ENCODE measurements around the gene ANO2.

ANO2 gene

DNA sequence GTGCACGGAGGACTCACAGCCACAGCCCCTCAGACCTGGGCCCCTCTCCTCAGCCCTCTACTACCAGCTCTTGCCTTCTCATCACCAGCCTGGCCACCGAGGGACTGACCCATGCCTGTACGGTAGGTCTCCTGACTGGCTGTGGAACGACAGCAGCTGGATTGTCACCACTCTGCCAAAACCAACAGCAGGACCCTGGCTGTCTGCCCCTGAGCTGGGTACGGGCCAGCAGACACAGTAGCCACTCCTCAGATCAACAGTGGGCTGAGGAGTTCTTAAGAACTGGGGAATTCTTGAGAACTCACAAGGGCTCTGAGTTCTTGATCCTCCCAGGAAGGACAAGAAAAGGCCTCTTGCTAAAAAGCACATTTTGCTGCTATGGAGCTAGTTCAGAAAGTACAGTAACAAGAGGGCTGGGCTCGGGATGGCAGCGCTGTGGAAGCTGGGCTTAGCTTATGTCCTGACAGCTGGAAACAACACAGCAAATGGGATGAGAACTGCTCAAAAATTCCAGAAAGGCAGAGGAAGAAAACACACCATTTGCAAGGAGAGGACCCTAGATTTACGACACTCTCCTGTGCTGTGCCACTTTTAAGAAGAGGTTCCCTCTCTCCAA is 176.4 kb downstream of the ANO2 start:
- DNase-seq = no peak

DNA sequence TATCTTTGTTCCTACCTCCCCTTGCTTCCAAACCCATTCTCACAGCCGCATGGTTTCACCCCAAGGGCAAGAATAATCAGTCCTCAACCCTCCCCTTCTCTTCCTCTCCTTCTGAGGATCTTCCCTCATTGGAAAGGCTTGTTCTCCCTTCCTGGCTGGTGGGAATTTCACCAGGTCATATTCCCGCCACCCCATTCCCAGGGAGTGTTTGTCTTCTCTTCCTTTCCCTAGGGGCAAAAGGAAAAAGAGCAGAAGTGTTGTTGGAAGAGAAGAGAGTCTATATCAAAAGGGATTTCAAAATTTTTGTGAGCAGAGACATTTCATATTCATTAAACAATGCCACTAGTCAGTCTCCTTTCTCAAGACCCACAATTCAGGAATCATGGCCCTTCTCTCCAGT is 176.9 kb downstream of the ANO2 start:
- no peak for DNase-seq

- DNase-seq = no peak
Observed at GRCh38 chr12:5758347-5758746, 186.7 kb downstream of the ANO2 start.

DNA sequence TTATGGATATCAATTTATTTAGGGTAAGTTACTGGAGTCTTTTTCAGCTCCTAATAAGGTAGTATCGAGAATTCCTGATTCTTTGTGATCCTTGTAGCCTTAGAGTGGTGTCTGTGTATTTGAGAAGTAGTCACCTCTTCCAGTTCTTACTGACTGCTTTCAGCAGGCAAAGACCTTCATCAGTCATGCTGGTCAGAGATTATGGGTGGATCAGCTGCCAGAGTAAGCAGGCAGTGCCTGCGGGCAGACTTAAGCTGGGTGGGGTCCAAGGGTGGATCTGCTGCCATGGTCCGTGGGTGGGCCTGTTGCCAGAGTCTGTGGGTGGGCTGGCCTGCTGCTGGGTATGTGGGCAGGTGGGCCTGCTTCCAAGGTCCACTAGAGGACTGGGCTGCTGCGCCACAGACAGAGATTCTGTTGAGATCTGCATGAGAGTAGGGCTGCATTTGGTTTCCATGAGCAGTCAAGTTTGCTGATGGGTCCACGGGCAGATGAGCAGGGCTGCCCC is 188.7 kb downstream of the ANO2 start:
- no peak for DNase-seq

DNA sequence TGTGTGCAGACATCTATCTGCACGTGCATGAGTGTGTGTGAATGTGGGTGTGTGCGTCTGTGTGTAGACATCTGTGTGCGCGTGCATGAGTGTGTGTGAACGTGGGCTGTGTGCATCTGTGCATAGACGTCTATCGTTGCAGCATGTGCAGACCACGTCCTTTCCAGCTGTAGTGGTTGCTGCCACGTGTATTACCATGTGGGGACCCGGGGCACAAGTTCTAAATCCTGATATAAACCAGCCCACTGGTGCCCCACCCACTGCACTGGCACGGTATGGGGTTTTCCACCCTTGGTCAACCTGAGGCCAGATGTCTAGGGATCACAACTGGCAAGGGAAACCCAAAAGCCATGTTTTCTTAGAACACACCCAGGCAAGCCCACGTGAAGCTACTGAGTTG is 197.0 kb downstream of the ANO2 start:
- DNase-seq = no peak

DNA sequence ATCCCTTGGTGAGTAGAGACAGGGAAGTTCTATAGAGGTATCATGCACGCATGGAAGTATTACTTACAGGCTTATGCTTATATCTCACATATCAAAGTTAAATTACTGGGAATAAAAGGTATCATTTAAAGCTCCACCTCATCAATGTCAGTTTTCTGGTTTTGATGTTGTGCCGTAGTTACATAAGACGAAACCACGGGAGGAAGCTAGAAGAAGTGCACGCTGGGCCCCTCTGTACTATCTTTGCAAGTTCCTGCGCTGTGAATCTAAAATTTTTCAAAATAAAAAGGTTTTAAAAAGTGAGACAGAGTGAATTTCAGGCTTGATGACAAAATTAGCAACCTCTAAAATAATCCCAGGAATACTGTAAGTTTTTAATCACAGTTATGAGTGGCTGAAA is 198.1 kb downstream of the ANO2 start:
- no peak for DNase-seq

DNA sequence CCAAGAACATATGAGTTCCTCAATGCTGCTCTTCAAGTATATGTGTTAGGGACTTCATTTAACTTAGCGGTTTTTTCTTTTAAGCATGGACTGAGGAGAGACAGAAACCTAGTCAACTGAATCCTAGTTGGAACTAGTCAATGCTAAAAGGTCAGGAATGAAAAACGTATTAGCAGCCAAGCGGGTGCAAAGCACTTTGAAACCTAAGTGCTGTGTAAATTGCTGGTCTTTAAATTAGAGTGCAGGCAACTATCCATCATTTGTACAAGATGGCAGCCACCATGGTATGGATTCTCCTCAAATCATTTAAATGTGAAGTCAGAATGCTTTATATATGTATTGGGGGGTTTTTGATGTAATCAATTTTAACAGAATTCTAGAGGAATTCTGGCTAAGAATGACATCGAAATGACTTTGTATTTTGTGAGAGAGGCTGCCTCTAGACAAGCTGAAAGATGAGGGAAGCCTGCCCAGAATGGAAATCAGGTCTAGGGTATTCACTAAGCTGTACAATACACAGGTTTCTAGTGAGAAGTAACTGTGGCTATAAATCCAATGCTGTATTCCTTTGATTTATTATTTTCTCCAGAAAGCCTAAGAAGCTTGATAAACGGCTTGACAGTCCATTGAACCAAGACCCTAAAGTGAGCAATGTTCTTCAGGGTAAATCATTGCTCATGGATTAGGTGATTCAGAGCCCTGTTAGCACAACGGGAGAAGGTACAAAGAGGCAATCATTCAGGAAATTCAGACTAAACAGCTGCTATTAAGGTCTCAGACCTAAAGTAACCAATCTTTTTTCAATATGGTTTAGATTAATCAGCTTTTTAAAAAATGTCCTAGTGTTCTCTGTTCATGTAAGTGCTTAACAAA is 198.8 kb downstream of the ANO2 start:
- DNase-seq = no peak

GRCh38 chr12:5745251-5745888 is 199.7 kb downstream of the ANO2 start:
- peak; percentile 67 for DNase-seq

- no peak for DNase-seq
Observed at GRCh38 chr12:5742258-5742657, 202.8 kb downstream of the ANO2 start.

DNA sequence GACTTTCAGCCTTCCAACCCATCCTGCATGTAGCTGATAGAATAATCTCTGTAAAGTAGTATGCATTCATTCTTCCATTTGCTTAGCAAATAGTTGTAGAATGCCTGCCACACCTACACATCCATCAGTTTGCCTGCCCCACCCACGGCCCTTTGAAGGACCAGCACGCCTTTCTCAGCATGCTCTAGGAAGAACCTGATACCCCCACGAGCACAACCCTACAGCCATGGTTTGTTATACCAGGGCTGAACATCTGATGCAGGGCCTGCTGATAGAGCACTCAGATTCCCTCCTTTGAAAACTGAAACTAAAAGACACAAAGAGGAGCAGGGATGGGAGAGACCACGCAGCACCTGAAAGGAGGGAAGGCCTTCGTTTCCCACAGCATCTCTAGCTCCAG is 205.1 kb downstream of the ANO2 start:
- no peak for DNase-seq

GRCh38 chr12:5737778-5738177 is 207.3 kb downstream of the ANO2 start:
- no peak for DNase-seq

GRCh38 chr12:5736527-5736926 is 208.5 kb downstream of the ANO2 start:
- no peak for DNase-seq

GRCh38 chr12:5736016-5736415 is 209.0 kb downstream of the ANO2 start:
- DNase-seq = no peak

DNA sequence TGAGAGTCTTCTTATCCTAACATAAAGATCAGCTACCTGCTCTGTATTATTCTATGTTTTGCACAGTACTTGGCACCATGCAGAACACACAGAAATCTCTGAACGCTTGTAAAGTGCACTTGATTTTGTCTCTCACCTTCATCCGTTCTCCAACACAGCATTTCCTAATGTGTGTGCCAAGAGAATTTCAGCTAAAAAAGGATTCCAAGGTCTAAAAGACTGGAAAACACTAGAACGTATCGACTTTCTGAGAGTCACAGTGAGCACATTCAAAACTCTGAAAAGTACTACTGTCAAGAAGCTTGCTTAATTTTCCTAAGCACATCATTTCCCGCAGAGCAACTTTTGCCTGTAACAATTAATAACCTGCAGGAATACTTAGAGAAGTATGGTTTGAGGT is 211.1 kb downstream of the ANO2 start:
- no peak for DNase-seq

GRCh38 chr12:5733136-5733755 is 211.8 kb downstream of the ANO2 start:
- no peak for DNase-seq

DNA sequence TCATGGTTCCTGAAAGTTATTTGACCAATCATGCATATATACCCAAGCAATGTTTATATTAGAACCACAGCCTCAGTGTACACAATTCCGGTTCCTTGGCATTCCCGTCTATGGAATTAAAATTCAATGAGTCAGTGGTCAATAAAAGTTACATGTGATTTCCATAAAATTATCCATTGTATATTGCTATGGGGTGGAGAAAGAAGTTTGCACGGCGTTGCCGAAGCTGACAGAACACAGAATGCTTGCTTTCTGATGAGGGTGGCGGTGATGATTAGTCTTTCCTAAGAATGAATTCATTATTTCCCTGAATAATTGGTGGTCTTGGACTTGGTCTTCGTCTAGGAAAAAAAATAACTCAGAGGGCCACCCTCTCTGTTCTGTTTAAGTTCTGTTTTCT is 214.1 kb downstream of the ANO2 start:
- no peak for DNase-seq

DNA sequence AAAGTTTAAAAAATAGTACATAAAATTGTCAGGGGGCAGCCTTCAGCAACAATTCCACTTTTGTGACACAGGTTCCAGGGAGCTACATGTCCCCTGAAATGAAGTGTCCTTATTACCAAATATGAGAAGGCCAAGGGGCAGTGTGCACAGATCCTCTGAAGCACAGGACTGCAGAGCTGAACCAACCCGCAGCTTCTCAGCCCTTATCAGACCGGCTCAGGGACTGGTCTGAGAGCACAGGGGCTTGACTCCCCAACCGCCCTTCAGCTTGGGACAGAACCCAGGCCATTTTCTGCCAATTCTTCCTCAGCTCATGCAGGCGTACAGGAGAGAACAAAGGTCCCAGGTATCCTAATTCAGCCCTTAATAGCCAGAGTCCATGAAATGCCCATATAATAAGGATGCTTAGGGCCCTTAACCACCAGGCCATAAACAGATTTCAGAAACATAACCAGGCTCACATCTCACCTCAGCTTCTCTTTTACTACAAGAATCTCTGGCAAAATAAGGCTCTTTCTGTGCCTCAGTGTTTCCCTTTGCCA is 221.3 kb downstream of the ANO2 start:
- no peak for DNase-seq

DNA sequence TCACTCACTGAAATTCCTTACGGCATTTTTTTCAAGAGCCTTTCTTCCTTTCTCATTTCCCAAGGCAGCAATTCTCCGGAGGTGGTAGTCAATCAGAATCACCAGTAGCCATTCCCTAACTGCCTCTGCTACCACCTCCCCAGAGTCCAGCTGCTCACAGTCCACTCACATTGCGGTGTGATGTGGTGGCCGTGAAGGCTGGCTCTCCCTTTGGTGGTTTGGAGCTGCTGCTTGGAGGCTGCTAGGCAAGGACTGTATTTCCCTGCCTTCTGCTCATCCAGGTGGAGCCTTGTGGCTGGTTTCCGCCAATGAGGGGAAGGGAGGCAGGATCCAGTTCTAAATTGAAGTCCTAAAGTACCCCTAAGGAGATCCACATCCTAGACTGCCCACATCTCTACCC is 222.0 kb downstream of the ANO2 start:
- no peak for DNase-seq

DNA sequence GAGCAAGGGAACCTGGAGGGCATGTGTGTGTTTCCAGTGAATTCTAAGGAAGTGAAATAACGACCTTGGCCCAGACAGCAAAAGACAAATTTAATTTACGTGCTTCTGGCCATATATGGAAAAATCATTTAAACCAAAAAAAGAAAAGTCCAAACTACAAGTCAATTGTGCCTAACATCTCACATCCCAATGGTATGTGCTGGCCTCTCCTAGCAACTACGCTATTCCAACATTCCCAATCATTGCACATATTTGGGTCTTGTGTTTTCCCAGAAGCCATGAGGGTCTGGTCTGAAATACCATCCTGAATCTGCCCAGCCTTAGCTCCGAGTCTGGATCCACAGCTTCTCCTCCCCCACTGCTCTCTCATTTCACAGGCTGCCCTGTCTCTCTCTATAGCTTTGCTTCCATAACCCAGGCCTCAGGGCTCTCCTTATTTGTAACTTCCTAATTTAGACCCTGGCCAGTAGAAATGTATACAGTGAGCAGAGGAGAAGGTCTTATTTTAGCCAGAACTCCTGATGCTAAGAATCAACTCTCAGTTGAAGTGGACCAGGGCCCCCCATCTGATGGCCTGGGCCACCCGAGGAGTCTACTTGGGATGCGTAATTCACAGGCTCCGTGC is 224.6 kb downstream of the ANO2 start:
- no peak for DNase-seq

DNA sequence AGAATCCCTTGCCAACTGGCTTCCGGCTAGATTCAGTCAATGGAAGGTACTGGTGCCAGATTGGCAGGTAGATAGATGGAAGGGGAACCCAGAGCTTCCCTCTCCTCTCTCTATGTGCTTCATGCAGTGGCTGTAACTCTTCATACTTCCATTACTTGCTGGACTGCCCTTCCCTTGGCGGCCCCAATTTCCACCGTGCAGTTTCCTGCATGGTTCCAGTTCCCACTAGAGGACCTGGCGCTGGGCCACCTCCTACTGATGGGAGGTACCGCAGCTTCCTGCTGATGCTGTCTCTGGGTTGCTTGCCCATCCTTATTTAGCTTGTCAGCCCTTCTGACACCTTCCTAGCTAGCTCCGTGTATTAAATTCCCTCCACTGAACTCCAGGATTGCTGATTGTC is 226.4 kb downstream of the ANO2 start:
- no peak for DNase-seq

- DNase-seq = no peak
Observed at GRCh38 chr12:5718073-5718472, 227.0 kb downstream of the ANO2 start.

DNA sequence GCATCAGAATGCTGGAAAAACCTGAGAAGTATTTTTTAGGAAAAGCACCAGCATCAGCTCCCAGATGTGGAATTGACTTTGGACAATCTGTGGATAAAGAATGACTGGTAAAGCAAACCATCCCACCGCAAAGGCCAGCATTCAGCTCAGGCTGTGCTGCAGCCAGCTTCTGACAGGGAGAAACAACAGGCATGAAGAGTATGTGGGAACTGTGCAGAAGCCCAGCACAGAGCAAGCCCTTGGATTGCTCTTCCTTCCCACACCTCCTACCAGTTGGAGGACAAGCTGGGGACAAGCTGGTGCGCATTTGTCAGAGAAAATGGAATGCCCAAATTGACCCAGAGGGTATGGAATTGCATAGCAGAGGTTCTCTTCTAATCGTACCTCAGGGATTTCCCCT is 228.1 kb downstream of the ANO2 start:
- DNase-seq = no peak

- DNase-seq = no peak
Observed at GRCh38 chr12:5716201-5716600, 228.9 kb downstream of the ANO2 start.

Measured in activated effector memory CD4-positive, alpha-beta T cell treated with anti-CD3 and anti-CD28 coated beads, Interleukin-2, amount 50 U/mL, for 16 hours (primary cell).